GM12873 (cell line): ENCODE results near the gene PNPLA3.

Source experiments
- CTCF ChIP-seq: IDR thresholded peaks from 2 replicates; pipeline ENCODE4 v1.5.1; 2012; ENCODE audit warnings: low read depth, mild to moderate bottlenecking, moderate library complexity, low read length, control low read depth; ENCODE audit not compliant: insufficient read depth; ENCODE audit errors: missing control alignments

Gene PNPLA3

GRCh38 chr22:43996170-43996980 lies 72.8 kb downstream of the PNPLA3 start:
- no peak for TF ChIP-seq CTCF

GRCh38 chr22:43996981-43997265 lies 73.3 kb downstream of the PNPLA3 start:
- no peak for TF ChIP-seq CTCF
